ENCODE data around the gene VSTM2B. TPM values are rescaled to one million over a fixed set of nuclear protein-coding genes. Genes with fewer than 3 reads are reported as not detected.

Gene VSTM2B
- total and polyA plus RNA-seq, 7 experiments from 2014 or later: 0.24 TPM; not detected in 6

DNA sequence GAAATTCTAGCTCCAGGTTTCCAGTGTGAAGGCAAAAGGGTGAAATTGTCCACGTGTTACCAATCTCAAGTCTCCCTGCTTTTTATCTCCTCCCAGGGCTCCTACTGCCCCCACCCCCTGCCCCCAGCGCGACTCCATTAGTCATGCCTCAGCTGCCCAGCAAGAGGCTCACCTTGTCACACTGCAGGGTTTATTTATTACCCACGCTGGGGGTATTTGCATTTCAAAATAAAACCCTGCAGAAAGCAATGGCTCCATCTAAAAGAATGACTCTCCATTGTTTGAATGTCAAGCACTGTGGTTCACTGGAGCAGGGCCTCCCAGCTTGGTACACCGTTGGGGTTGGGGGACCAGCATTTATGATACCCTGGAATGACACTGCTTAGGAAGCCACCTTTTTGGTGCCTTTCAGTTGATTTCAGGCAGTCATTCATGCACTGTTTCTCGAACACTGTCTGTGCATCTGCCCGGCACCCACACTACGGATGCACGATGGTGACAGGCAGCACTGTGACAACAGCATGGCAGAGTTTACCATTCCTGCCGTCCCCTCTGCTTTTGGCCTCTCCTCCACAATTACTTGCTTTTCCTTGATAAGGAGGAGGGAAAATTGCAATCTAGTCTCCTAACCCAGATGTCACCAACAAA is 70.4 kb downstream of the VSTM2B start:
- DNase-seq (no peak), ATAC-seq (no peak)
- Mint-ChIP-seq H3K4me3 (no peak overlapping the region), H3K4me1 (peaks cover 0 to 4% (median 0%) of the 10 kb centered on the region in 7 donors), H3K9me3 (peaks cover 0 to under 1% (median 0%) of the 10 kb centered on the region in 11 donors), H3K27ac (peak overlapping the region in 1 of 9 donors; percentile 41), H3K27me3 (peaks cover 18 to 30% (median 27%) of the 10 kb centered on the region in 5 donors), H3K36me3 (no peaks in the 10 kb centered on the region)
- no peaks in the 10 kb centered on the region for H3K27me3 ChIP-seq (ENCODE audit: control insufficient read depth in 2 of 2, insufficient read depth in 2 of 2, low read length in 2 of 2)
- H3K4me3 ChIP-seq (ENCODE audit: low read length): no peak overlapping the region
- no peaks in the 10 kb centered on the region for H3K9me3 ChIP-seq (ENCODE audit: control insufficient read depth in 2 of 3, low read length in 3 of 3)
- ChIA-PET CTCF (no interaction called here), POLR2A (interaction anchor here (3.1 kb wide), 1 partner anchor 9 kb away, joined by 9 read pairs; the partner anchor contains the start of gene POP4)
- intact Hi-C loops (cut with micrococcal nuclease): loop anchor here in 1 of 2 donors (5.0 kb wide), 1 partner anchor 129 kb away; no protein-coding TSS in a partner anchor
- H3K27ac ChIP-seq (ENCODE audit: low read depth, low read length): no peak overlapping the region
- no peaks in the 10 kb centered on the region for H3K4me1 ChIP-seq (ENCODE audit: control insufficient read depth in 2 of 2, insufficient read depth in 2 of 2, low read length in 2 of 2)
- H3K36me3 ChIP-seq (ENCODE audit: control insufficient read depth in 2 of 3, insufficient read depth in 3 of 3, low read length in 3 of 3): no peaks in the 10 kb centered on the region

DNA sequence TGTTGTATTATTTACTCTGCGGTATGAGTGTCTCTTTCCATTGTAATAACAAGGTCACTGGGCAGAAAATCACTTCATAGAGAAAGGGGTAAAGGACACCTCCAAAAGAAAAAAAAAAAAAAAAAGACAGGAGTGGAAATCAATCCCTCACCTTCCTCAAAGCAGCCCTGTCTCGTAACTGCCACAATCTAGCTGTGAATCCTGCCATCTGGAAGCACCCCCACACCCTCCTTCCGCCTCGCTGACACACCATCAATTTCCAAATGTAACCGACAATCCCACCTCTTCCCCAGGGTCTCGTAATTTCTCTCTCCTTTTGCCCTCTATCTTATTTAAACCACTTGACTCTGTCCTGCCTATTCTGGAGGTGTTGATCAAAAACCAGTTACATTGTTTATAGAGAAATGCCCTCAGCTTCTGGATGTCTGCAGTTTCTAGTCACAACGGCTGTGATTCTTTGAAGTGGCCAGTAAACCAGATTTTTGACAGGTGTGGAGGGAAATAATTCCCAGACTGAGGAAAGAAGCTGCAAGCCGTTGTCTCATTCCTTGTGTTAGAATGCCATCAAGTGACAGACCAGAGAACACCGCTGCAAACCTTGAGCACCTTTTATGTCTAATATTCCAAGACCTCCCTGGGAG is 71.2 kb downstream of the VSTM2B start:
- Histone ChIP-seq H3K4me1 (ENCODE audit: control insufficient read depth in 2 of 2, insufficient read depth in 2 of 2, low read length in 2 of 2) (no peaks in the 10 kb centered on the region), H3K36me3 (ENCODE audit: control insufficient read depth in 2 of 3, insufficient read depth in 3 of 3, low read length in 3 of 3) (no peaks in the 10 kb centered on the region), H3K27me3 (ENCODE audit: control insufficient read depth in 2 of 2, insufficient read depth in 2 of 2, low read length in 2 of 2) (no peaks in the 10 kb centered on the region), H3K27ac (ENCODE audit: low read depth, low read length) (no peak overlapping the region), H3K4me3 (ENCODE audit: low read length) (no peak overlapping the region), H3K9me3 (ENCODE audit: control insufficient read depth in 2 of 3, low read length in 3 of 3) (no peaks in the 10 kb centered on the region)
- intact Hi-C loops (cut with micrococcal nuclease): loop anchor here in 1 of 2 donors (5.0 kb wide), 1 partner anchor 130 kb away; no protein-coding TSS in a partner anchor
- H3K27ac Mint-ChIP-seq: peak overlapping the region in 2 of 9 donors; percentile 12 to 57
- H3K4me1 Mint-ChIP-seq: peaks cover 0 to 4% (median 0%) of the 10 kb centered on the region in 7 donors
- CTCF ChIA-PET: no interaction called here
- DNase-seq (no peak), ATAC-seq (no peak)
- POLR2A ChIA-PET: interaction anchor here (3.1 kb wide), 1 partner anchor 9 kb away, joined by 9 read pairs; the partner anchor contains the start of gene POP4
- H3K36me3 Mint-ChIP-seq: no peaks in the 10 kb centered on the region
- peak overlapping the region in 1 of 10 donors; percentile 10 for H3K4me3 Mint-ChIP-seq
- H3K27me3 Mint-ChIP-seq: peaks cover 11 to 26% (median 20%) of the 10 kb centered on the region in 5 donors
- H3K9me3 Mint-ChIP-seq: no peaks in the 10 kb centered on the region

DNA sequence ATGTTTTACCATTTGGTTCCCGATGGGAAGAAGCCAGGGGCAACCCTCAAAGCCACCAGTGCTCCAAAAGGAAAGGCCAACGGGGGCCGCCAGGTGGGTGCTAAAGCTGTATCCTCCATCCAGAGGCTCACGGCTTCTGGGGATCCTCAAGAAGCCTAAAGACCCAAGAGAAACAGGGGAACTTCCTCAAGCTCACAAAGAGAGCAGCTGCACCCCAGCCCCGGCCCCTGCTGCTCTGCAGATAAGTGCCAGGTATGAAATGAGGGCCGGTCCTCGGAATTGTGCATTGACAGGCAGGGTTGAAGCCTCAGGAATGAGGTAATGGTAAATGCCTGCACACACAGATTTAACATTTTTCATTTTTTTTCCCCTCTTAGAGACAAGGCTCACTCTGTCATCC is 72.2 kb downstream of the VSTM2B start:
- no peak overlapping the region for H3K4me3 ChIP-seq (ENCODE audit: low read length)
- ChIA-PET CTCF (interaction anchor here (0.5 to 0.8 kb wide), 2 partner anchors 8 to 1742 kb away, joined by 3 read pairs; no protein-coding TSS in a partner anchor), POLR2A (interaction anchor here (3.1 kb wide), 1 partner anchor 8 kb away, joined by 9 read pairs; the partner anchor contains the start of gene POP4)
- no peaks in the 10 kb centered on the region for H3K27me3 ChIP-seq (ENCODE audit: control insufficient read depth in 2 of 2, insufficient read depth in 2 of 2, low read length in 2 of 2)
- H3K36me3 ChIP-seq (ENCODE audit: control insufficient read depth in 2 of 3, insufficient read depth in 3 of 3, low read length in 3 of 3): no peaks in the 10 kb centered on the region
- no peaks in the 10 kb centered on the region for H3K36me3 Mint-ChIP-seq
- H3K4me3 Mint-ChIP-seq: no peak overlapping the region
- peaks cover 0 to 4% (median 0%) of the 10 kb centered on the region in 7 donors for H3K4me1 Mint-ChIP-seq
- H3K27me3 Mint-ChIP-seq: peaks cover 5 to 19% (median 14%) of the 10 kb centered on the region in 5 donors
- intact Hi-C loops (cut with micrococcal nuclease): loop anchor here in 1 of 2 donors (5.0 kb wide), 1 partner anchor 131 kb away; no protein-coding TSS in a partner anchor
- H3K27ac ChIP-seq (ENCODE audit: low read depth, low read length): no peak overlapping the region
- H3K9me3 ChIP-seq (ENCODE audit: control insufficient read depth in 2 of 3, low read length in 3 of 3): no peaks in the 10 kb centered on the region
- no peaks in the 10 kb centered on the region for H3K4me1 ChIP-seq (ENCODE audit: control insufficient read depth in 2 of 2, insufficient read depth in 2 of 2, low read length in 2 of 2)
- ATAC-seq (no peak), DNase-seq (no peak)
- H3K27ac Mint-ChIP-seq: no peak overlapping the region
- no peaks in the 10 kb centered on the region for H3K9me3 Mint-ChIP-seq

DNA sequence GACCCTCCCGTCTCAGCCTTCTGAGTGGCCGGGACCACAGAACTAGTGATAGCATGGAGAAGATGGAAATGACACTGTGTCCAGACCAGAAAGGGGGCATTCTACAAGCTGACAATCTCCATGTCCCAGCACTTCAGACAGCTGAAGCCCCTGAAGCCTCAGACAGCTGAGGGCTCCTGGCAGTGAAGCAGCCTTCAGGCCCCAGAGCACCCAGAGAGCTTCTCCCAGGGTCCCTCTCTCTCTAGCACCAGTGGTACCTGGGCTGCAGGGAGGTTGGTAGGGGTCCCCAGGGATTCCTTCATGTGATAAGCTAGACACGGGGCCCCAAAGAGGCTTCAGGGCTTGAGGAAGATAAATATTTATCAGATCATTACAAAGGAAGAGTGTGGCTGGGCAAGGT is 72.7 kb downstream of the VSTM2B start:
- peak overlapping the region in 2 of 9 donors; percentile 45 to 74 for H3K27ac Mint-ChIP-seq
- H3K27me3 ChIP-seq (ENCODE audit: control insufficient read depth in 2 of 2, insufficient read depth in 2 of 2, low read length in 2 of 2): no peaks in the 10 kb centered on the region
- H3K4me3 Mint-ChIP-seq: no peak overlapping the region
- no peaks in the 10 kb centered on the region for H3K36me3 Mint-ChIP-seq
- POLR2A ChIA-PET: interaction anchor here (3.1 kb wide), 1 partner anchor 7 kb away, joined by 9 read pairs; the partner anchor contains the start of gene POP4
- no peak overlapping the region for H3K4me3 ChIP-seq (ENCODE audit: low read length)
- intact Hi-C loops (cut with micrococcal nuclease): loop anchor here in 1 of 2 donors (5.0 kb wide), 1 partner anchor 131 kb away; no protein-coding TSS in a partner anchor
- no peak for ATAC-seq
- CTCF ChIA-PET: interaction anchor here (0.5 to 1.3 kb wide), 3 partner anchors 9 to 1741 kb away, joined by 3 read pairs; no protein-coding TSS in a partner anchor
- peaks cover 3 to 17% (median 13%) of the 10 kb centered on the region in 5 donors for H3K27me3 Mint-ChIP-seq
- no peak for DNase-seq
- peaks cover 0 to 4% (median 0%) of the 10 kb centered on the region in 7 donors for H3K4me1 Mint-ChIP-seq
- H3K27ac ChIP-seq (ENCODE audit: low read depth, low read length): no peak overlapping the region
- no peaks in the 10 kb centered on the region for H3K9me3 Mint-ChIP-seq
- no peaks in the 10 kb centered on the region for H3K9me3 ChIP-seq (ENCODE audit: control insufficient read depth in 2 of 3, low read length in 3 of 3)
- H3K36me3 ChIP-seq (ENCODE audit: control insufficient read depth in 2 of 3, insufficient read depth in 3 of 3, low read length in 3 of 3): no peaks in the 10 kb centered on the region
- H3K4me1 ChIP-seq (ENCODE audit: control insufficient read depth in 2 of 2, insufficient read depth in 2 of 2, low read length in 2 of 2): no peaks in the 10 kb centered on the region

GRCh38 chr19:29603308-29603707 is 77.5 kb downstream of the VSTM2B start:
- ChIA-PET CTCF (no interaction called here), POLR2A (no interaction called here)
- Histone ChIP-seq H3K36me3 (ENCODE audit: control insufficient read depth in 2 of 3, insufficient read depth in 3 of 3, low read length in 3 of 3) (peaks cover 0 to 3% (median 0%) of the 10 kb centered on the region in 3 experiments), H3K27ac (ENCODE audit: low read depth, low read length) (no peak overlapping the region), H3K9me3 (ENCODE audit: control insufficient read depth in 2 of 3, low read length in 3 of 3) (no peaks in the 10 kb centered on the region), H3K4me1 (ENCODE audit: control insufficient read depth in 2 of 2, insufficient read depth in 2 of 2, low read length in 2 of 2) (peaks cover 10 to 14% of the 10 kb centered on the region in 2 donors), H3K4me3 (ENCODE audit: low read length) (no peak overlapping the region), H3K27me3 (ENCODE audit: control insufficient read depth in 2 of 2, insufficient read depth in 2 of 2, low read length in 2 of 2) (no peaks in the 10 kb centered on the region)
- peaks cover 9 to 29% (median 16%) of the 10 kb centered on the region in 7 donors for H3K4me1 Mint-ChIP-seq
- H3K27me3 Mint-ChIP-seq: peaks cover 0 to 10% (median 0%) of the 10 kb centered on the region in 5 donors
- intact Hi-C loops (cut with micrococcal nuclease): loop anchor here in 1 of 2 donors (10.0 kb wide), 3 partner anchors 271 to 1809 kb away; partner anchors contain the start of gene URI1
- no peak overlapping the region for H3K4me3 Mint-ChIP-seq
- DNase-seq (no peak), ATAC-seq (no peak)
- peaks cover 0 to 3% (median 0%) of the 10 kb centered on the region in 5 donors for H3K36me3 Mint-ChIP-seq
- H3K9me3 Mint-ChIP-seq: peaks cover 0 to 5% (median 0%) of the 10 kb centered on the region in 11 donors
- peak overlapping the region in 3 of 9 donors; percentile 54 to 84 (median 59) for H3K27ac Mint-ChIP-seq

Measured in naive thymus-derived CD4-positive, alpha-beta T cell (primary cell).